WTC11 (cell line): ENCODE measurements around the gene SREBF1.

ENCODE experiments used
- CTCF ChIP-seq: fragments of 200-600 bp; IDR thresholded peaks from 2 replicates; pipeline ENCODE4 v1.8.0; 2022; ENCODE audit warnings: antibody characterized with exemption
- KAT7 ChIP-seq: sonication (generic); formaldehyde crosslinking; IDR thresholded peaks from 2 replicates; pipeline ENCODE4 v1.8.1; 2023; ENCODE audit warnings: missing genetic modification reagents, mild to moderate bottlenecking, borderline replicate concordance
- ZBTB43 ChIP-seq: sonication (generic); formaldehyde crosslinking; IDR thresholded peaks from 2 replicates; pipeline ENCODE4 v1.8.1; 2023; ENCODE audit warnings: mild to moderate bottlenecking, missing genetic modification reagents

DNA sequence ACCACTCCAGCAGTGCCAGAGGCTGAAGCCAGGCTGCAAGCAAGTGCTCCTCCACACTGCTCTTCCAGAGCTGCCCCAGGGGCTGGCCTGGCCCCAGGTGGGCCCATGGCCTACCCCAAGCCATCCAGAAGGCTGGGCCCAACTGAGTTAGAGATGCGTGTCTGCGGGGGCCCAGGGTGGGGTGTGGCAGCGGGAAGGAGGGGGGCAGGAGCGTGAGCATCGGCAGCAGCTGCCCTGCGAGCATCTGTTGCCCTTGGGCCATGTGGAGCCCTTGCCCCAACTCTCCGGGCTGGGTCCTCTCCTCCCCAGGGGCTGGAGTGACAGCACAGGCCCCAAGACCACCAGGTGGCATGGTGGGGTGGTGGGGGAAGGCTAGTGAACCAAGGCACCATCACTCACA, 7.3 kb upstream of the SREBF1 start:
- no peak for TF ChIP-seq CTCF
- TF ChIP-seq KAT7 (CRISPR knock-in tag): no peak
- TF ChIP-seq ZBTB43 (CRISPR knock-in tag): no peak
